GM23338 (cell line): ENCODE results near the gene SPTB. TPM values are rescaled to one million over a fixed set of nuclear protein-coding genes. Genes with fewer than 3 reads are reported as not detected.
A peak's percentile ranks its signal among the peaks of the same experiment; 100 is the strongest.

Experiments used
- ATAC-seq: fragments of 200-7000 bp; cut with Tn5 transposase; 3 replicates; pipeline ENCODE4 v1.9.1; 2020
- DNase-seq: peaks from one replicate; pipeline ENCODE4 v3.0.0-alpha.2; 2015; ENCODE audit warnings: low spot score
- H2AFZ ChIP-seq: fragments of 200-600 bp; sonication (generic); 2 replicates; pipeline ENCODE4 v1.8.0; 2016; ENCODE audit warnings: antibody characterized with exemption, mild to moderate bottlenecking, moderate library complexity
- H3F3A ChIP-seq: fragments of 200-600 bp; sonication (generic); replicated peaks from 2 replicates; pipeline ENCODE4 v1.8.0; 2017; ENCODE audit warnings: antibody characterized with exemption, mixed run types, low read depth
- H3K27ac ChIP-seq: fragments of 200-600 bp; sonication (generic); 2 replicates; pipeline ENCODE4 v1.6.1; 2016; ENCODE audit warnings: low read depth
- H3K27me3 ChIP-seq: fragments of 200-600 bp; sonication (generic); 2 replicates; pipeline ENCODE4 v1.8.0; 2016; ENCODE audit warnings: mild to moderate bottlenecking, mixed run types, moderate library complexity; ENCODE audit not compliant: insufficient read depth
- H3K36me3 ChIP-seq: fragments of 200-600 bp; sonication (generic); 2 replicates; pipeline ENCODE4 v1.8.0; 2016; ENCODE audit warnings: mild to moderate bottlenecking; ENCODE audit not compliant: insufficient read depth
- H3K4me1 ChIP-seq: fragments of 200-600 bp; sonication (generic); 2 replicates; pipeline ENCODE4 v1.8.0; 2016; ENCODE audit warnings: mild to moderate bottlenecking, moderate library complexity; ENCODE audit not compliant: insufficient read depth
- H3K4me2 ChIP-seq: fragments of 200-600 bp; sonication (generic); 2 replicates; pipeline ENCODE4 v1.7.1; 2017; ENCODE audit warnings: mixed run types
- H3K4me3 ChIP-seq: fragments of 200-600 bp; sonication (generic); 2 replicates; pipeline ENCODE4 v1.6.1; 2016; ENCODE audit warnings: mixed run types
- H3K79me2 ChIP-seq: fragments of 200-600 bp; sonication (generic); replicated peaks from 2 replicates; pipeline ENCODE4 v1.8.0; 2017; ENCODE audit warnings: mild to moderate bottlenecking; ENCODE audit not compliant: insufficient read depth
- H3K9me2 ChIP-seq: fragments of 200-600 bp; sonication (generic); 2 replicates; pipeline ENCODE4 v1.8.0; 2017; ENCODE audit not compliant: insufficient read depth
- H4K20me1 ChIP-seq: fragments of 200-600 bp; sonication (generic); replicated peaks from 2 replicates; pipeline ENCODE4 v1.8.0; 2017; ENCODE audit warnings: mild to moderate bottlenecking; ENCODE audit not compliant: insufficient read depth
- H3K27ac Mint-ChIP-seq: 2 replicates; pipeline ENCODE4 v1.8.0; 2020; ENCODE audit warnings: inconsistent platforms, mild to moderate bottlenecking, moderate library complexity, mixed read lengths
- H3K27me3 Mint-ChIP-seq: 3 replicates; pipeline ENCODE4 v1.8.0; 2022; ENCODE audit warnings: low read depth, mild to moderate bottlenecking, moderate library complexity, mixed read lengths, inconsistent platforms; ENCODE audit not compliant: insufficient read depth, poor library complexity
- H3K36me3 Mint-ChIP-seq: 3 replicates; pipeline ENCODE4 v1.8.0; 2021; ENCODE audit warnings: low read depth, mild to moderate bottlenecking, inconsistent platforms, moderate library complexity, mixed read lengths
- H3K4me1 Mint-ChIP-seq: 3 replicates; pipeline ENCODE4 v1.8.0; 2020; ENCODE audit warnings: mild to moderate bottlenecking, inconsistent platforms, mixed read lengths
- H3K4me3 Mint-ChIP-seq: 3 replicates; pipeline ENCODE4 v1.8.0; 2021; ENCODE audit warnings: moderate library complexity, mild to moderate bottlenecking, inconsistent platforms, mixed read lengths
- H3K9me3 Mint-ChIP-seq: 3 replicates; pipeline ENCODE4 v1.8.0; 2020; ENCODE audit warnings: moderate library complexity, mild to moderate bottlenecking, inconsistent platforms, mixed read lengths
- REST ChIP-seq: IDR thresholded peaks from one replicate; pipeline ENCODE4 v1.6.1; 2018; ENCODE audit warnings: antibody characterized with exemption; ENCODE audit not compliant: unreplicated experiment
- STAT1 ChIP-seq: IDR thresholded peaks from one replicate; pipeline ENCODE4 v1.6.1; 2016; ENCODE audit warnings: antibody characterized with exemption; ENCODE audit not compliant: unreplicated experiment
- ZNF462 ChIP-seq: fragments of 250-450 bp; sonication (Bioruptor Pico); IDR thresholded peaks from 2 replicates; pipeline ENCODE4 v1.5.0; 2020; ENCODE audit warnings: mild to moderate bottlenecking, moderate library complexity
- polyA plus RNA-seq: library from polyadenylated mRNA; unstranded; fragments of >200 nt; fragmentation: Nextera tagmentation; extraction: Ambion mirVana; gene quantifications from 2 replicates; pipeline ENCODE4 v1.2.1, GENCODE V29; 2016
- total RNA-seq: library from RNA; depleted of rRNA; stranded (reverse); fragments of >200 nt; shearing (Covaris generic); gene quantifications from 2 replicates; pipeline ENCODE4 v1.2.3, GENCODE V29; 2014

Gene SPTB
- total and polyA plus RNA-seq, 2 experiments from 2014 or later: 1.1 to 1.9 TPM

GRCh38 chr14:64808449-64808848 lies 71.3 kb downstream of the SPTB start:
- Histone ChIP-seq H3K36me3 (no peaks in the 10 kb centered on the region), H3K9me2 (no peaks in the 10 kb centered on the region), H3K4me1 (no peaks in the 10 kb centered on the region; the same call in 1 of the 2 replicates), H3K27me3 (no peaks in the 10 kb centered on the region), H3K27ac (no peak overlapping the region), H3K4me2 (no peak overlapping the region), H3K79me2 (no peaks in the 10 kb centered on the region), H4K20me1 (no peaks in the 10 kb centered on the region), H2AFZ (no peak overlapping the region), H3F3A (no peaks in the 10 kb centered on the region), H3K4me3 (no peak overlapping the region)
- Mint-ChIP-seq H3K27ac (no peak overlapping the region), H3K36me3 (no peaks in the 10 kb centered on the region), H3K4me3 (no peak overlapping the region), H3K4me1 (peaks cover 22% of the 10 kb centered on the region; the same call in 2 of the 3 replicates), H3K9me3 (no peaks in the 10 kb centered on the region), H3K27me3 (peaks cover 8% of the 10 kb centered on the region)
- TF ChIP-seq REST: peak; percentile 7
- no peak for TF ChIP-seq STAT1
- TF ChIP-seq ZNF462 (CRISPR knock-in tag): no peak
- ATAC-seq: no peak
- DNase-seq: no peak
